ENCODE data around the gene RNFT2.
A peak's percentile ranks its signal among the peaks of the same experiment; 100 is the strongest.
"Not testable (repeated sequence)": the region's sequence is repeated elsewhere in the genome, so short reads cannot be mapped to it uniquely, and the experiment has no call there.

RNFT2 gene

DNA sequence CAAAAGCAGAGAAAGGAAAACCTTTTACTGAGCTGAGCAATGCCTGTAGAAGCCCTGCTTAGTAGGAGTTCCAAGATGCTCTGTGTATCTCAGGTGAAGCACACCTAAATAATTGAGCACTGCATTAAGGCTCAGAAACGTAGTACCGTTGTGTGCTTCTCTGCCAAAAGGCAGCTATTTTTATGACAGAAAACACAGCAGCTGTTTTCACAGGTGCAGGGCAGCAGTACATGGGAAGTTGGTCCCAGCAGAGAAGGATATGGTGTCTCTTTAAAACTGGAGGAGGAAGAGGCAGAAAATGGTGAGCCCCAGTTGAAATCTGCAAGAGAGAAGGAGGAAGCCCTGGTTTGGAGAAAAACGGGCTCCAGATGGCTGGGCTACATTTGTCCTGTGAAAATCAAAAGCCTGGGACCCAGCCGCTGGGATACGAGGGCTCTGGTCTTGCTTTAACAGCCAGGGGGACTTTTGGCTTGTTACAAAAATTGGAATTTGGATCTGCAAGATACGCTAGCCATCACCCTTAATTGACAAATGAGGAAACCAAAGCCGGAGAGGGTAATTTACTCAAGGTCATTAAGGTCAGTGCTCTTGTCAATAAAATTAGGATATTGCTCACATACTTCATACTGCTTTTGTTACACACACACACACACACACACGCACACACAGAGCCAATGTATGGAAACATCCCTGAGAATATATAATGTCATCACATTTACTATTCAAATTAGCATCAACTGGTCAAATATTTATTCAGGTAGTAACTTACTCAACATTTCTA is 27.6 kb upstream of the RNFT2 start:
- no peak for DNase-seq (ENCODE audit: low read depth)

DNA sequence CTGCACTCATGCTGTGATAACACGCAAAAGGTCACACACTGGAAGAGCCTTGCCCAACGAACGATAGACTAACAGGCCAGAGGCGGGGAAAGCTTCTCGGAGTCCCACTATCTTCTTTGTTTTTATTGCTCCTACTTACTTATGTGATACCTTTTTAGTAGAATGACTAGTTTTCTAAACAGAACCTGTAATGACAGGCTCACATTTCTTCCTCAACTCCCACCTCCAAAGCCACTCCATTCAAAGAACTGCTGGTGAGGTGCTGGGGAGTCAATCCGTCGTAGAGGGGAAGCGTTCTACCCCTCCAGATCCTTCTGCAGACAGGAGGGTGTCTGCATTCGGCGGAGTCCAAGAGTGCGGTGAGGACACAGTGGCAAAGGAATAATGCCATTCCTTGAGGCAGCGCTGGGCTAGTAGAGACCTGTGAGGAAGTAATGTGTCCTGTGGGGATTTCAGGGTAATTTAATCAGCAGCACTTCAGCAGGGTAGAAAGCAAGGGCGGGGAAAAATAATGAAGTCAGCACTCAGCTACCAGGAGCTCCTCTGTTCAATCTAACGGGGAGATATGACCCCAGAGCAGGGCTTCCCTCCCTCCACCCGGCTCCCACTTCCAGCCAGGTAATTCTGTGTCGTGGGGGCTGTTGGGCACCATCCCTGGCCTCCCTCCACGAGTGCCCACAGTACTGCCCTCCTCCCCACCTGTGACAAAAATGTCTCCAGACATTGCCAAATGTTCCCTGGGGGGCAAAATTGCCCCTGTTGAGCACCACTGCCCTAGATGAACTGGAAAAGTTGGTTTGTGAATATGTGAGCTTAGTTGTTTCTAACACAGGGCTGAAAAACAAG is 25.4 kb upstream of the RNFT2 start:
- DNase-seq (ENCODE audit: low read depth): no peak

DNA sequence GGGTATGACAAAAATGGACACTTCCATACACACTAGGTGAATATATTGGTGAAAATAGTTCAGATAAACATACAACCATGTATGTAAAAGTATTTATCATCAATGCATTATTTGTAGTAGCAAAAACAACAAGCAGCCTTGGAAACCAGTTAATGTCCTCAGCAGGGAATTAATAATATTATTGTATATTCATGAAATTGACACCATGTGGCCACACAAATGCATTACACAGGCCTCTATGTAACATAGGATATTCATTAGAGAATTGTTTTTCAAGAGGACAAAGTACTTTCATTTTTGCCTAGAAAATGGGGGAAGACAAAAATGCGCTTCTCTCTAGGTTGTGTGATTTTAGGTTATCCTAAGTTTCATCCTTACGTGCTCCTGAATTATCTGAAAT is 24.6 kb upstream of the RNFT2 start:
- DNase-seq (ENCODE audit: low read depth): no peak

DNA sequence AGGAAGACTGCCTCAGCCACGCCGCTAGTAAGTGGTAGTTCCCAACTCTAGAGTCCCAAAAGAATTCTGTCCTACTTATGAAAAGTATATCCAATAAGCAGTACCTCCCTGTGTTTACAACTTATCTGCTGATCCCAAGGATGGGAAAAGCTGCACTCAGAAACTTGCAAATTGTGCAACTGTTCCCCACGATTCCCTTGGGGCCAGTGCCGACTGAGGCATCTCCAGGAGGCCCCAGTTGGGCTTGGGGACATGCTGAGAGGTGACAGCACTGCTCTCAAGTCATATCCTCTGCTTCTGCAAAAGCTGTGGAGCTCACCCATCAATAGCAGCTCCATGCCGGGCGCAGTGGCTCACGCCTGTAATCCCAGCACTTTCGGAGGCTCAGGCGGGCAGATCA is 23.9 kb upstream of the RNFT2 start:
- no peak for DNase-seq (ENCODE audit: low read depth)

DNA sequence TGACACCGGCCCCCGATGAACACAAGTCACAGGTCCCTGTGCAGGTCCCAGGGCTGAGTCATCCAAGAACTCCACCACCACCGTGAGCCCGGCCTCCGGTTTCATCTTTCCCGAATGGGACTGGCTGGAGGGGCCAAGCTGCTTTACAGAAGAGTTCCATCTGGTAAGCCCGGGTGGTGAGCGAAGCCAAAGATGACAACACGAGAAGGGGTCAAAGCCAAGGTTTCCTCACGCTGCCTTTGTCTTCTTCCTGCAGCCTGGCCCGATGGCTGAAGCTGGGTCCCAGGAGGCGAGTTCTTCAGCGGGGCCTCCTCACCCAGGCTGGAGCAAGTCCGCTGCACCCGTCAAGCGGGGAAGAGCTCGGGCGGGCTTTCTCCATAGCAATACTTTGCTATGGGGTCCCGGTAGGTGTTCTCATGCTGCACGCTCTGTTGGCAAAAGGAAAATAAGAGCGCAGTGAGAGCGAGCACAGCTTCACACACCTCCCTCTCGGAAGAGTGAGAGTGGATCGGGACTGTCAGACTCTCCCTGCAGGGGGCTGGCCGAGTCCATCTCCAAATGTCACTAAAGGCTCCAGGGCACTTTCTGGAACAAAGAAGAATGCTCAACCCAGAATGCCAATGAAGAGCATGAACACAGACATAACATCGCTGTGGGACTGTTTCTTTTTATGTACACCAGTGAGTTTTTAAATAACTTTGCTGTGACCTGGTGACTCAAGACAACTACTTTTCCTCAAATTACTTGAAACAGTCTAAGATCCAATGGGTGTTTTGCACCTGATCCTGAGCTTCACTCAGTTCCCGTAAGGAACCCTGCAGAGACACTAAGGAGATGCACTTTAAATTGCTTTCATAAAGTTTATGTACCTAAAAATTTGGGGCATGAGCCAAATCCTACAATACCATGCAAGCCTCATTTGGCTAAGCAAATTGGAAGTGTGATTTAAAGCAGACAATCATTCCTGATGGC is 20.4 kb upstream of the RNFT2 start:
- no peak for DNase-seq (ENCODE audit: low read depth)

DNA sequence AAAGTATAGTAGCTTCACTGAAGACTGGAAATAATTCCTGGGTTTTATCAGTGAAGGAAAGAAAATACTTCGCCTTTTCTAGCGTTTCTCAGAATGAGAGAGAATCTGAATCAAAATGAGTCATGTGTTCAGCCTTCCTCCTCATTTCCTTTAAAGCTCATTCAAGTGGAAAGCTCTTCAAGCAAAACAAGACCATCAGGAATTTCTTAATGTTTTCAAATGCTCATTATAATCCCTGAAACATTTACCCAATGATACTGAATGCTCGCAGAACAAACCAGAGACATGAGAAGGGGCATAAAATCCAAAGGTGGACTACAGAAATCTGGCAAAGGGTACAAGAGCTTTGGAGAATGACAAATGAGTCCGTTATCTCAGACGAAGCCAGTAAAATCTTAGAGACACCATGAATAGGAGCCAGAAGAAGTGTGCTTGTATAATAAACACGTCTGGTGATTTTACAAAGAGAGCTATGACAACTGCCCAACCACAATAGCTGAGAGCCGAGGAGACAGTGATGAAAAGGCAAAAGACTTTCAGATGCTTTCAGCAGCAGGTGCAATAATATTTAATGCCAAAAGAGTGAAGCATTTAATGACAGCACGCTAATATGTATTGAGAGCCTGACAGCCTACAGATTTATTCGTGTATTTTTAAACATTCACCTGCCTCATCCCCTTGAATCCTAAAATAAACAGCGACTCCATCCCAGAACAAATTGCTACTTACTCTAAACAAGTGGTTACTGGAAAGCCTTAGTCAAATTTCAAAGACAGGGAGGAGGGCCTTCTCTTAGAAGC is 19.3 kb upstream of the RNFT2 start:
- DNase-seq (ENCODE audit: low read depth): no peak

DNA sequence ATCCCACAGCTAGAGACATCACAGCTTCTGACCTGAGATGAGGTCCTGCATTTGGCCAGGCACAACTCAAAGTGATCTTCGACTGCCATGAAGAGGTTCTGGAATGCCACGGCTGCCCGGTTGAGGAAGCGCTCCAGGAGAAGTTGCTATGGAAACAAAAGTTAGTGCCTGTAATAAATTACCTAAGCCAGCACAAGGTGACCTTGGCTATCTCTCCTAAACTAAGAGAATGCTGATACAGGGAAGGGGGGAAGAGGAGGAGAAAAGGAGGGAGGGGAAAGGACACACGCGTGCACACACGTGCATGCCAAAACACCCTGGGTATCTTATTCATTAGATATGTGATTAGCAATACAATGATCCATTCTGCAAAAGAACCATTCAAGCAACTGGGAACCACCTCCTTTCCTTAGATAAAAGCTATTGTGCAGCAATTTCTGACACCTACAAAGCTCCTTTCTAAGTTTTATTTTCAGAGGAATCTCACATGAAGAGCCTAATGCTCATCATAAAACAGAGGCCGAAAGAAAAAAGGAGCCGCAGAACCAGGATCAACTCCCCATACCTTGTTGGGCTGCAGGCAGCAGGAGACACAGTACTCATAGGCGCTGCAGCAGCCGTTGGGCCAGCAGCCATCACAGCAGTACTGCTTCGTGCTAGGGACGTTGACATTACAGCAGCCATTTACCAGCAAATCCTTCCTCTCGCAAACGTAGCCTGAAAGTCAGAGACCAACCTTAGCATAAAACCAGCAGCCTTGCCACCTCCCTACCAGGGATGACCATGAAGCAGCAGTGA is 18.2 kb upstream of the RNFT2 start:
- no peak for DNase-seq (ENCODE audit: low read depth)

DNA sequence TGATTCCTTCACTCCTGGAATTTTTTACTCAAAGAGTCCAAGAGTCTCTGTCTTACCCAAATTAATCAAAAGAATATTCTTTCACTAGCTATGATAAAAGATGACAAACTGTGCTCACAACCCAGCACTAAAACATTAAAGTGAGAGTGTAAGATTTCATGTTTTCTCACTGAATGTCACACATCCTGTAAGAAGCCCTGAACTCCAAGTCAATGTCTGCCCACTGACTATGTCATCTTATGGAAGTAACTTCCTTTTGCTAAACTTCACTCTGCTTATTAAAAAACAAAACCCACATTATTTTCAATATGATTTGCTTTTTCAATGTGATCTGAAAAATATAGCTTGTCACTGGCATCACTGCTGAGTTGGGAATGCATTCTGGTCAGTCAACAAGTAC is 15.9 kb upstream of the RNFT2 start:
- DNase-seq (ENCODE audit: low read depth): no peak

DNA sequence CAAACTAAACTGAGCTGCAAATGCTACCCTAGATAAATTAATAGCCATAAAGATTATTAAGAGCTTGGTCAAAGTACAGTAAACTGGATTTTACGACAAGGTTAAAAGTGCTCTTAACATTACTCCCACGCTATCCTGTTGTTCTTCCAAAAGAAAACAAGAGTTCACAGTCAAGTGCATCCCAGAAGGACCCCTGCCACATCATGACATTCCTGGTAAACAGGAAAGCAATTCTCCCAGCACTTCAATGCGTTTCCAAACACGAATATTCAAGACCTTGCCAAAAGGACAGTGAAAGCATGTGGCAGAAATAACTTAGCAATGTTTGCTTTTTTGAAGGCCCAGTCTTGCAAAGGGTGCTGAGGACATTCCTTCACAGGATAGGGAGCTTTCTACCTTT is 11.4 kb upstream of the RNFT2 start:
- DNase-seq (ENCODE audit: low read depth): no peak

DNA sequence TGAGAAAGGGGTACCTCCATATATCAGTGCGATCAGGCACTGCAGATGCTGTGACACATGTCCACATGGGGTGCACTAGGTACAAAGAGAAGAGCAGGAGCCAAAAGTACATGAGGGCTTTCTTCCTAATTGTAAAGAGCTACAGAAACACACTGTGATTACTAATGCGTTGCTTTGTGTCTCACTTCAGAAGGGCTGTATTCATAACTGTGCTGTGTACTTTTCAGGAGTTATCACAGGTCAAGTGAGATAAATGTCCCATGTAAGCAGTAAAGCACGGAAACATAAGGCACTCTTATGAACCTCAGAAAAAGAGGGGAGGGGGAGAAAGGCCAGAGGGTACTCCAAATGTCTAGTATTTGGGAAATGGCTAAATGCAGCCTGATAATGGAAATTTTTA is 10.9 kb upstream of the RNFT2 start:
- DNase-seq (ENCODE audit: low read depth): no peak

DNA sequence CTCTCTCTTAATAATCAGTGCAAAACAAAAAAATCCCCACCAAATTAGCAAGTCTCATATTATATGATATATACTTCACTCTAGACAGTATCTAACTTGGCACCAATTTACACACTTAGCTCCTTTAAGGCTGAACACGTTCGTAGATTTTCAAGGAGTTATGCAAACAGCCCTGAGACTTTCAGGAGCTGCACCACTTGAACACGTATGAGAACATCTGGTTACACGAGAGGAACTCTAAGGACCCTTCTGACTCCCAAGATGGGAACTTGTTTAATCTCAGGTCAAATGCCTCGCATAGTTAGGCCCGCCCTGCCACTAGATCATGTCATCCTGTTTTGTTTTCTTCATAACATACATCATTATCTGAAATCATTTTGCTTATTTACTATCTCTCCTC is 10.2 kb upstream of the RNFT2 start:
- DNase-seq (ENCODE audit: low read depth): no peak

DNA sequence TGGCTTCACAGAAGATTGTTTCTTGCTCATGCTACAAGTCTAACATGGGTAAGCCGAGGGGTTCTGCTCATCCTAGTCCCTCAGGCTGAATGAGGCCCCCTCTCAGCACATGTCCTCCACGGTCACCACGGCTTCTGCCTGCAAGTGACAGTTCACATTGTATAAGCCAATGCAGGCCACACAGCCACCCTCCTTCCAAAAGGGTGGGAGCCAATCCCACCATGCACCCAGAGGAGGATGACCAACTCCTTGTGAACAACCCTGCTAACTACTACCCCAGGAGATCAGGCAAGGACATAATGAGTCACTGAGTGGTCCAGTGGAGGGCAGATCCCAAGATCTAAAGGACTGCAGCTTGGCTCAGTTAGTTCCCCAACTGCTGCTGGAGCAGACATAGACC is 6.3 kb upstream of the RNFT2 start:
- DNase-seq (ENCODE audit: low read depth): no peak

DNA sequence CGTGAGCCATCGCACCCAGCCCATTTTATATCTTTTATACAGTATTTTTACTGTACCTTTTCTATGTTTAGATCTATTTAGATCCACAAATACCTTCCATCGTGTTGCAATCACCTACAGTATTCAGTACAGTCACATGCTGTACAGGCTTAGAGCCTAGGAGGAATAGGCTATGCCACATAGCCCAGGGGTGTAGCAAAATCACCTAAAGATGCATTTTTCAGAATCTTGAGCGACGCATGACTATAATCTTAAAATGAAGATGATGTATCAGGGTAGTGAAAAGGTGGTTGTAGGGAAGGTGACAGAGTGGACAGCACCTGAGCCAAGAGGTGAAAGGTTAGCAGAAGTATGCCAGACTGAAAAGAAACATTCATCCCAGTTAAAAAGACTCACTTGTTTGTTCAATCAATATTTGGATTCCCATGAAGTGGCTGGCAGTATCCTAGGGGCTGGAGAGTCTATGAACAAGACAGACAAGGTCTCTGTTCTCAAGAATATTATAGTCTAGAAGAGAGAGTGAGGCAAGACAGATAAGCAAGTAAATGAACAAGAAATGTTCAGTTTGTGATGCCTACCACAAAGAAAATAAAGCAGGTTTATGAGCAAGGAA is 3.9 kb upstream of the RNFT2 start:
- DNase-seq (ENCODE audit: low read depth): no peak

DNA sequence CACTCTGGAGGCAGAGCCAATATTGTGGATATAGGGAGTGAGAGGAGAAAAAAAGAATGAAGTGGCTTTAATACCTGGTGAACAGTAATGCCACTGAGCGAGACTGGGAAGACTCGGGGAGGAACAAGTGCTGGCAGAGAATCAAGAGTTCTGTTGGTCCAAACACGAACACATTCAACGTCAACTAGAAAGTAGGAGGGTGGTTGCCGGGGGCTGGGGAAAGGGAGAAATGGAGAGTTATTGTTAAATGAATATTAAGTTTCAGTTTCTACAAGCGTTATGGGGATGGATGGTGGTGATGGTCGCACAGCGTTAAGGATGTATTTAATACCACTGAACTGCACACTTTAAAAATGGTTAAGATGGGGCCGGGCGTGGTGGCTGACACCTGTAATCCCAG is 3.0 kb upstream of the RNFT2 start:
- no peak for DNase-seq (ENCODE audit: low read depth)

DNA sequence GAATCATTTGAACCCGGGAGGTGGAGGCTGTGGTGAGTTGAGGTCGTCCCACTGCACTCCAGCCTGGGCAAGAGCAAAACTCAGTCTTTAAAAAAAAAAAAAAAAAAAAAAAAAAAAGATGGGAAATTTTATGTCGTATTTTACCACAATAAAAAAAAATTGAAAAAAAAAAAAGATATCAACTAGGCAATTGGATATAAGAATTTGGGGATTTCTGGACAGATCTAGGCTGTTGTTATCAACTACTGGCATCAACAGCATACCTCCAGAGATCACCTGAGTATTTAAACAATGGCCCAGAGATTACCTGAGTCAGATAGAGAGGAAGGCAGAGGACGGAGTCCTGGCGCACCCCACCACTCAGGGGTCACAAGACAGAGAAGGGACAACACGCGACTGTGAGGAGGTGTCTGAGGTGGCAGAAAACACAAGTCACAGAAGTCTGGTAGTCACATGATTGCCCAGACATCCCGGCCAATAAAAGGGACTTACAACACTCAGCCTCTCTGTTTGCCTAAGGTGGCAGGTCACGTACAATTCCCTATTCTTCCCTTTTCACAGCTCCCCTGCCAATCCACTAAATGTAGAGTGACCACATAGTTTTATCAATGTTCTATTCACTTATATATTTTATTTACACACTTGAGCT is 2.0 kb upstream of the RNFT2 start:
- DNase-seq (ENCODE audit: low read depth): no peak

DNA sequence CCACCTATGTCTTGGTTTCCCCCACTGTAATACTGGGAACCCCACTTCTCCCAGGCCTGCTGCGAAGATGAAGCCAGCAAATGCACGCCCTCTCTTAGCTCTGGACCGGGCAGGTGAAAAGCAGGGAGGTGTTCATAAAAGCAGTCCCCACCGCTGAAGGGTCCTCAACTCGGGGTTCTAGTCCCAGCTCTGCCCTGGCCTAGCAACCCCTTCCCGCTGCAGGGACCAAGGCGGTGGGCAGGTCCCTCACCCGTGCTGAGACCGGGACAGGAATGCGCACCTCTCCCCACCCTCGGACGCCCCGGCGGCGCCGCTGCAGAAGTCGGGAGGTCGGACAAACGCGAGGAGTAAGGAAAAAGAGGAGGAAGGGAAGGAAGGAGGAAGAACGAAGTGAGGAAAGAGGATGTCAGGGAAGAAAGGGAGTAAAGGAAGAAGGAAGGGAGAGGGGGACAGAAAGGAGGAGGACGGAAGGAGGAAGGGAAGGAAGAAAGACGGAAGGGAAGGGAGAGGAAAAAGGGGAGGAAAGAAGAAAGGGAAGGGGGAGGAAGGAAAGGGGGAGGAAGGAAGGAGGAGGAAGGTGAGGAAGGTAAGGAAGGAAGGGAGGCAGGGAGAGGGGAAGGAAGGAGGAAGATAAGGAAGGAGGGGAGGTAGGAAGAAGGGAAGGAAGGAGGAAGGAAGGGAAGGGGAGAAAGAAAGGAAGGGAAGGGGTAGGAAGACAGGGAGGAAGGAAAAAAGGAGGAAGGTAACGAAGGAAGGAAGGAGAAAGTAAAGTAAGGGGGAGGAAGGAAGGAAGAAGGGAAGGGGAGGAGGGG is 947 bp upstream of the RNFT2 start:
- peak; percentile 6 for DNase-seq (ENCODE audit: low read depth)

DNA sequence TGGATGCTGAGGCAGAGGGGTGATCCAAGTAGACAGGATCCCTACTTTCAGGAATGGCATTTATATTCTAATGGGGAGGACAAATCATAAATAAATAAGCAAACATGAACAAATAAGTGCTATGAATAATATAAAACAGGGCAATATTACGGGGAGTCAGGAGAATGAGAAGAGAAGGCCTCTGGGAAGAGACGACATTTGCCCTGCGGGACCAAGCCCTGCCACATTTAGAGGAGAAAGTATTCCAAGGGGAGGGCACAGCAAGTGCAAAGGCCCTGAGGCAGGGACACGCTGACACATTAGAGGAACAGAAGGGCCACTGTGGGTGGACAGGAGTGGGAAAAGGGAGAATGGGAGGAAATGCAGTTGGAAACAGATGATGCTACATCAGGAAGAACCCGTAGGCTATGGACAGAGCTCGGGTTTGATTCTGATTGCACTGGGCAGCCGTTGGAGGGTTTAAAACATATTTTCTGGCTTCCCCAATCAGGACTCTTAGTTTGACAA is 1.3 kb downstream of the RNFT2 start:
- DNase-seq (ENCODE audit: low read depth): no peak

DNA sequence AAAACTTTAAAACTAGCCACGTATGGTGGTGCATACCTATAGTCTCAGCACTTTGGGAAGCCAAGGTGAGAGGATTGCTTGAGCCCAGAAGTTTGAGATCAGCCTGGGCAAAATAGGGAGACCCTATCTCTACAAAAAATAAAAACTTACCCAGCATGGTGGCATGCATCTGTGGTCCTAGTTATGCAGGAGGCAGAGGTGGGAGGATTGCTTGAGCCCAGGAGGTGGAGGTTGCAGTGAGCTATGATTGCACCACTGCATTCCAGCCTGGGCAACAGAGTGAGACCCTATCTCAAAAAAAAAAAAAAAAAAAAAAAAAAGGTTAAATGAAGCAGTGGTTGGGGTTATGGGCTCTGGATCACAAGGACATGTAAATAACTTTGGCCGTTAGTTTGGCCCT is 4.7 kb downstream of the RNFT2 start:
- not testable (repeated sequence) for DNase-seq (ENCODE audit: low read depth)

DNA sequence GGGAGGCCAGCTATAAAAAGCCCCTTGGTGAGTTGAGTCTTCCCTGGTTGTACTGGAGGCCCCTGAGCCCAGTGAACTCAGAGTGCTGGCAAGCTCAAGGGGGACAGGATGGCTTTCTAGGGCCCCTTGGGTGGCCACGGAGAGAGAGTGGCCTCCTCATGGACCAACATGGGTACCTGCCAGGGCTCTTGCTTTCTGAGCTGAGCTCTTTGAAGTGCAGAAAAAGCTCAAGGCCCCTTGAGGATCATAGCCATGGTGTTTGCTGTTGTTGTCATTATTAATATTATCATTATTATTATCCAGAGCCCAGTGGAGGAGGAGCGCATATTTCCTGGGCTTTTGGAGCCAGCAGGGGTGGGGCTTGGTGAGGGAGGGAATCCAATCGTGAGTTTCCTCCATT is 6.7 kb downstream of the RNFT2 start:
- no peak for DNase-seq (ENCODE audit: low read depth)

All from stimulated activated CD8-positive, alpha-beta memory T cell treated with anti-CD3 and anti-CD28 coated beads, Interleukin-15, amount 100 ng/mL, for 24 hours (primary cell).